HG03442 (cell line): ENCODE results near the gene CHMP5.
"Not testable (repeated sequence)": the region's sequence is repeated elsewhere in the genome, so short reads cannot be mapped to it uniquely, and the experiment has no call there.

Experiments
- ATAC-seq: cut with Tn5 transposase; IDR thresholded peaks from one replicate; pipeline ENCODE4 v1.9.1; 2021; ENCODE audit warnings: mild to moderate bottlenecking, moderate library complexity; ENCODE audit not compliant: unreplicated experiment

CHMP5 gene

DNA sequence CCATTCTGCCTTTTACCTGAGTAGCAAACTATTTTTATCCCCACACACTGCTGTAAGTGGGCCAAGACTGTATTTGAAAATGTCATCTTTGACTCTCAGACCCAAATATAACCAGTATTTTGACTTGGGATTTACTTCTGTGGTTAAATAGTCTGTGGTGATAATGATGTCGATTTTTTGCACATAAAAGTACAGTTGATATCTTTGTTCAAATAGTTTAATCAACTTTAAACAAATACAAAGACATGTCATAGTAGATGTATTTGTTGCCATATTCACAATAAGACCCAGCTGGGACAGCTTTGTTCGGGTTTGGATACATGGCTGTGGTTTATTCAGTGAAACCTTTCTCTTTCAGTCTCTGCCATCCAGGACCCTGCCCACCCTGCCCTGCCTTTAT, 45.9 kb downstream of the CHMP5 start:
- no peak for ATAC-seq

DNA sequence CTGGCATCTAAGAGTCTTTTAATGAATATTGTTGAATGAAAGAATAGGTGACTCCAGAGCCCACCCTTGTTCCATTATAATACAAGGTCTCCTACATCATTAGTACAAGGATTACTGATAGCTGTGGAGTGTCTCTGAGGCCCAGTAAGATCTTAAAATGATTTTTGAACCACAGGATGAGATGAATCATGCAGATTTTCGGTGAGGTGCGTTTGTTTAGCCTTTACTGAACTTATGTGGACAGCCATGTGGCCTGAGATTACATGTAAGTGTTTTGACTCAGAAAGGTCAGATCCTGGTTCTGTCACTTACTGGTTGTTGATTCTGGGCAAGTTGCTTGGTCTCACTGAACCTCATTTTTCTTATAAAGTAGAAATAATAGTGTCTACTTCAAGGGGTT, 47.1 kb downstream of the CHMP5 start:
- ATAC-seq, result no peak

DNA sequence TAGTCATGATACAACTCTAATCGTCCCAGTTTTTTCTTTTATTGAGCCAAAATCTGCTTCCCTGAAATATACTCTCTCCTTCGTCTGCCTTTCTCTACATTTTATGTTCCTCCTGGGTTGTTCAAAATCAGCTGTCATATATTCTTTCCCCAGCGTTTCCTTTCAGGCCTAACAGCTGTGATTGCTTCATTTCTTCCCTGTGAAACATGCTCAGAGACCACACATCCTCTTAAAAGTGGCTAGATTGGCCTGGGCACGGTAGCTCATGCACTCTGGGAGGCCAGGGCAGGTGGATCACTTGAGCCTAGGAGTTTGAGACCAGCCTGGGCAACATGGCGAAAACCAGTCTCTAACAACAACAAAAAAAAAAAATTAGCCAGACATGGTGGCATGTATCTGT, 50.5 kb downstream of the CHMP5 start:
- ATAC-seq, result no peak

DNA sequence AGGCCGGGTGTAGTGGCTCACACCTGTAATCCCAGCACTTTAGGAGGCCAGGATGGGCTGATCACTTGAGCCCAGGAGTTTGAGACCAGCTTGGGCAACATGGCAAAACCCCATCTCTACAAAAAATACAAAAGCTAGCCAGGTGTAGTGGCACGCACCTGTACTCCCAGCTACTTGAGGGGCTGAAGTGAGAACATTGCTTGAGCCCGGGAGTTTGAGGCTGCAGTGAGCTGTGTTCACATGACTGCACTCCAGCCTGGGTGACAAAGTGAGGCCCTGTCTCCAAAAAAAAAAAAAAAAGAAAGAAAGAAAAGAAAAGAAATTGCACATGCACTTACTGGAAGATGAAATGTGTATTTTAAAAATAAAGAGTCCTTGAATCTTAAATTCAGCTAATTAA, 52.3 kb downstream of the CHMP5 start:
- ATAC-seq, result not testable (repeated sequence)

DNA sequence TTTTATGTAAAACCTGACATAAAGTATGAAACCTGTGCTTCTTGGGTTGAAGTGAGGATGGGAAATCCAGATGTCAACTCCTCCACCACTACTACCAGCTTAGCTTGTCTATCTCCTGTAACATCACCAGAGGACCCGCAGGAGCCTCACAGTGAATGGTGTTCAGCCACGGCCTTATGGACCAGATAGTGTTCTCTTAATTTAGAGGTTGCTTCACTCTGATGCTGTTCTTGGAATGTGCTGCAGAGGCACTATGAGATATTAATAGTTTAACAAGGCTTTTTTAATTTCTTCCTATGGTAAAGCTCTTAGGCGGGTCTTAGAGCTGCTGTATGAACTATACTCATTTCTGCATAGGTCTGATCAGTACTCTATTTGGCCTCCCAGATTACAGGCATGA, 53.4 kb downstream of the CHMP5 start:
- no peak for ATAC-seq

DNA sequence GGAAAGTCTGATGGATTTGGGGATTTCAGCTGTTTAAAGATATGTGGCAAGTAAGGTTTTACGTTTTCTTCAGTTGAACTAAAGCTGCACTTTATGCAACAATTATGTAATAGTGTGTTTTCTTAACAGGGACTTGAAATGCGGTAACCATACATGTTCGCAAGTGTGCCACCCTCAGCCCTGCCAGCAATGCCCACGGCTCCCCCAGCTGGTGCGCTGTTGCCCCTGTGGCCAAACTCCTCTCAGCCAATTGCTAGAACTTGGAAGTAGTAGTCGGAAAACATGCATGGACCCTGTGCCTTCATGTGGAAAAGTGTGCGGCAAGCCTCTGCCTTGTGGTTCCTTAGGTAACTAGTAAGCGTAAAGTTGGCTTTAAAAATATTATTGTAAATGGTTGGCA, 53.9 kb downstream of the CHMP5 start:
- no peak for ATAC-seq

DNA sequence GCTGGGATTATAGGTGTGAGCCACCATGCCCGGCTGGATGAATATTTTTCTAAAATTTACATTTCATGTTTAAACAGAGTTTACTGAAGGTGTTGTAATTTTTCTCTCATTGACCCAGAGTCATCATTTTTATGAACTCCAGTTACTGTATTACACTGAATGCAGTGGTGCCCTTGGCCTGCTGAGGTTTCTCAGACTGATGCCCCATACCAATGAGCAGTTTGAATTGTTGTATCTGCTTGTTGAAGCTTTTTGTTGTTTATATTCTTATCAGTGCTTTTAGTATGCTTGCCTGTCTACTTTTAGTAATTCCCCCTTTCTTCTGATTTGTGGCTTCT, 55.4 kb downstream of the CHMP5 start:
- ATAC-seq, result no peak

DNA sequence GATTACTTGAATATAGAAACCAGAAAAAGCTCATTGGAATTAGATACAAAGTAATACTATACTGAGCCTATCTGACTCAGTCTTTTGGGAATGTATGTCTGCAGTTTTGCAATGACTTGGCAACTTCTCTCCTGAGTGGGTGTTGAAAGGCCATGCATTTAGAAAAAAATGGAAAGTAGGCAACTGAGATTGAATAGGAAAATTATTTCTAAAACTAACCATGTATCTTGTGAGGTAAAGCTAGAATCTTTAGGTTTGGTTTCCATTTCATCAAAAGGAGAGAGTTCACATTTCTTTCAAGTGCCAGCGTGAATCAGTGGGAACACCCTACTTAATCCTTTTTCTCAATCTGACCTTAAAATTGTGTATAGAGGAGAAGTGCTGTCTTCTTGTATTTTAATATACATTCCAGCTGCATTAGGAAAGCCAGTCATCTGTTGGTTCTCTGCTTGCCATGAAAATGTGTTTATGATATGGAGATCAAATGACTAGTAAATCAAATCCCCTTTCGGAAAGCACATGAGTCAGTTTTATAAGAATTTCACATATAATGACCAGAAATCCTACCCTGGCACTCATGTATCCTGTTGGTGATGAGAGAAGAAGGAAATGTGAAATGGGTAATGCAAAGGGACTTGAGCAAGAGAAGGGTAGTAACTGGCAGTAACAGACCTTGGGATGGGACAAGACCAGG, 55.9 kb downstream of the CHMP5 start:
- ATAC-seq, result no peak

DNA sequence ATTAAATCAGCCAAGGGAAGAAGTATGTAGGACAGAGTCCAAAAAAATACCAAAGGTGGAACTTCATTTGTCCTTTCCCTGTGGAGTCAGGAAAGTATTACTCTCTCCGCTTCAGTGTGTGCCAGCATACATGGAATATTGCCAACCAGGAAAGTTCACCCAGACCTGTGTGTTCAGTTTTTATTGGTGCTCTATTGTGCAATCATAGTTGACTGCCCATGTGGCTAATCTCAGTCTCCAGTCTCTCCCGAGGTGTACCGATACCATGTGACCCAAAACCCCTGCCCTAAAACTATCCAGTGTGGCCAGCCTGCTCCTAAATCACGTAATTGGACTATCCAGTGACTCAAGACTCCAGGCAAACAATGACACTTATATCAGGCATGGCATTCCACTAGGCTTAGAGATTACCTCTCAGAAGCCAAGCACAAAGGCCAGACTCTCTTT, 64.3 kb downstream of the CHMP5 start:
- ATAC-seq, result no peak

DNA sequence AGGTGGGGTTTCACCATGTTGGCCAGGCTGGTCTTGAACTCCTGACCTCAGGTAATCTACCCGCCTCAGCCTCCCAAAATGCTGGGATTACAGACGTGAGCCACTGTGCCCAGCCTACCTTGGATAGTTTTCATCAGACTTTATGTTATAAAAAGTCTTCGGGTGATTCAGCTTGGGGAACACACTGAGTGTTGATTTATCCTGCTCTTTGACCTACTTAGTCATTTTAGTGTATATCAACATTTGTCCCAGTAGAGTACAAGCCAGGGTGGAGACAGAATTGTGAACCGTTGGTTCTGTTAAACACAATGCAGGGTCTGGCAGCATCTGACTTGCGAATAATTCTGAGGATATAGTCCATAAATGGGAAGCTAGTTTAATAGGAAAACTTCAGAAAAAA, 65.1 kb downstream of the CHMP5 start:
- no peak for ATAC-seq

DNA sequence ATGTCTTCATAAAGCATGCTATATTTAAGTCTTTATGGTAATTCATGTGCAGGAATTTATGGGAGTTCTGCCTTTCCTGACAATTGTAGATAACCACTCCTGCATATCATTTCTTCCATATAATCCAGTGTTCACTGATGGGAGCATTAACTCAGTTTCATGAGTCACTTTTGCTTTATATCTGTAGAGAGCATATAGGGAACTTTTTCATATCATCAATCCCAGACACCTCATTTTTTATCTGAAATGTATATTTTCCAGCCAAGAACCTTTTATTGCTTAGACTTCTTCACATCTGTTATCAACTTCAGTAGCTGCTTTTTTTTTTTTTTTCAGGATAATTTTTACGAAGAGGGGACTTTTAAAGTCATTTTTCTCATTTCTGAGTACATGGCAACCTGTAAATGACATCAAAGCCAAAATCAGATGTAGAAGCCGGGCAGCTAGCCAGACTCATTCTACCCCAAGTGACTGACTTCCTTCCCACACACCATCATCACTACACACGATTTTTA, 66.6 kb downstream of the CHMP5 start:
- ATAC-seq, result no peak
